ENCODE data around the gene MYCBP2.

DNA sequence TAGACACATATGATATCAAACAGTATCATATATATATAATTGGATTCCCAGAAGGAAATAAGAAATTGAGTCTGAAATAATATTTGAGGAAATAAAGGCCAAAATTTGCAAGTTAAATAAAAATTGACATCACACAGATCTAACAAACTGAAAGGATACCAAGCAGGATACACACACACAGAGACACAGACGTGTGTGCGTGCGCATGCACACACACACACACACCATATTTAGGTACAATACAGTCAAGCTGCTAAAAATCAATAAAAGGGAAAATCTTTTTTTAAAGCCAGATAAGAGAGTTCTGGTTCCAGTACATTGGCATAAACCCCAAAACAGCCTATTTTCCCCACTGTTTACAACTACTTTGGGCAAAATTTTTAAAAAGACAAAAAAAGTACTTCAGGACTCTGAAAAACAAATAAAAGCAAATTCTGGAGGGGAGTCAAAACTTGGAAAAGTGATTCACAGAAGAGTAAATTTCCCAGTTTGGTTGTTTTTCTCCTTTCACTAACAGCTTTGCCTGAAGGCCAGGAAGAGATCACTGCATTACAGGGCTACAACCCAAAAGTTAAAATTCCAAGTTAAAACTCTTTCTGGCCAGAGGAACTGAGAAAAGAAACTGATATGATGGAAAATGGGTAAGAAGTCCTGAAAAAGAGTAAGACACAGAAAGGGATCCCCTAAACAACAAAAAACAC, 16.2 kb downstream of the MYCBP2 start:
- TF ChIP-seq, protein P1, sequence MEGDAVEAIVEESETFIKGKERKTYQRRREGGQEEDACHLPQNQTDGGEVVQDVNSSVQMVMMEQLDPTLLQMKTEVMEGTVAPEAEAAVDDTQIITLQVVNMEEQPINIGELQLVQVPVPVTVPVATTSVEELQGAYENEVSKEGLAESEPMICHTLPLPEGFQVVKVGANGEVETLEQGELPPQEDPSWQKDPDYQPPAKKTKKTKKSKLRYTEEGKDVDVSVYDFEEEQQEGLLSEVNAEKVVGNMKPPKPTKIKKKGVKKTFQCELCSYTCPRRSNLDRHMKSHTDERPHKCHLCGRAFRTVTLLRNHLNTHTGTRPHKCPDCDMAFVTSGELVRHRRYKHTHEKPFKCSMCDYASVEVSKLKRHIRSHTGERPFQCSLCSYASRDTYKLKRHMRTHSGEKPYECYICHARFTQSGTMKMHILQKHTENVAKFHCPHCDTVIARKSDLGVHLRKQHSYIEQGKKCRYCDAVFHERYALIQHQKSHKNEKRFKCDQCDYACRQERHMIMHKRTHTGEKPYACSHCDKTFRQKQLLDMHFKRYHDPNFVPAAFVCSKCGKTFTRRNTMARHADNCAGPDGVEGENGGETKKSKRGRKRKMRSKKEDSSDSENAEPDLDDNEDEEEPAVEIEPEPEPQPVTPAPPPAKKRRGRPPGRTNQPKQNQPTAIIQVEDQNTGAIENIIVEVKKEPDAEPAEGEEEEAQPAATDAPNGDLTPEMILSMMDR (conservative IDR thresholded peaks at IDR 0.05): no peak
- TF ChIP-seq EZH2 (IDR thresholded peaks at IDR 0.05; ENCODE audit: low read depth): no peak
